ENCODE measurements around the gene MICAL3.
A peak's percentile ranks its signal among the peaks of the same experiment; 100 is the strongest.
"Not testable (repeated sequence)": the region's sequence is repeated elsewhere in the genome, so short reads cannot be mapped to it uniquely, and the experiment has no call there.

MICAL3 gene

GRCh38 chr22:18064636-18065035 is 40.3 kb upstream of the MICAL3 start:
- no peak for DNase-seq (ENCODE audit: low read depth)
- TF ChIP-seq, protein P1, sequence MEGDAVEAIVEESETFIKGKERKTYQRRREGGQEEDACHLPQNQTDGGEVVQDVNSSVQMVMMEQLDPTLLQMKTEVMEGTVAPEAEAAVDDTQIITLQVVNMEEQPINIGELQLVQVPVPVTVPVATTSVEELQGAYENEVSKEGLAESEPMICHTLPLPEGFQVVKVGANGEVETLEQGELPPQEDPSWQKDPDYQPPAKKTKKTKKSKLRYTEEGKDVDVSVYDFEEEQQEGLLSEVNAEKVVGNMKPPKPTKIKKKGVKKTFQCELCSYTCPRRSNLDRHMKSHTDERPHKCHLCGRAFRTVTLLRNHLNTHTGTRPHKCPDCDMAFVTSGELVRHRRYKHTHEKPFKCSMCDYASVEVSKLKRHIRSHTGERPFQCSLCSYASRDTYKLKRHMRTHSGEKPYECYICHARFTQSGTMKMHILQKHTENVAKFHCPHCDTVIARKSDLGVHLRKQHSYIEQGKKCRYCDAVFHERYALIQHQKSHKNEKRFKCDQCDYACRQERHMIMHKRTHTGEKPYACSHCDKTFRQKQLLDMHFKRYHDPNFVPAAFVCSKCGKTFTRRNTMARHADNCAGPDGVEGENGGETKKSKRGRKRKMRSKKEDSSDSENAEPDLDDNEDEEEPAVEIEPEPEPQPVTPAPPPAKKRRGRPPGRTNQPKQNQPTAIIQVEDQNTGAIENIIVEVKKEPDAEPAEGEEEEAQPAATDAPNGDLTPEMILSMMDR (IDR thresholded peaks at IDR 0.05; ENCODE audit: low read length, missing control alignments) = no peak
- no peak overlapping the region for H3K4me3 ChIP-seq (replicated peaks; ENCODE audit: low read depth, low read length)

DNA sequence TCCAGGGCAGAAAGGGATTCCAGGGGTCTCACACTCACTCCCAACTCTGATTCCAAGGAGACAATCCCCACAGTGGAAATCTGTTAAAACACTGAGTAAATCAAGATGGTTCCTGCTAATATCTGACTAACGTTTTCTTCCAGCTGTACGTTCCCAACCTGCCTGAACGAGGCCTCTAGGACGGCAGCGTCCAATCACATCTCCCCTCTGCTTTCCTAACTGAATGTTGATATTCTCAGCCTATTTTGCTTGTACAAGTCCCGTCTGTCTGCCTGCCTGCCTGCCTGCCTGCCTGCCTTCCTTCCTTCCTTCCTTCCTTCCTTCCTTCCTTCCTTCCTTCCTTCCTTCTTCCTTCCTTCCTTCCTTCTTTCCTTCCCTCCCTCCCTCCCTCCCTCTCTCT is 39.4 kb upstream of the MICAL3 start:
- H3K4me3 ChIP-seq (replicated peaks; ENCODE audit: low read depth, low read length); DNase-seq (ENCODE audit: low read depth): not testable (repeated sequence)

DNA sequence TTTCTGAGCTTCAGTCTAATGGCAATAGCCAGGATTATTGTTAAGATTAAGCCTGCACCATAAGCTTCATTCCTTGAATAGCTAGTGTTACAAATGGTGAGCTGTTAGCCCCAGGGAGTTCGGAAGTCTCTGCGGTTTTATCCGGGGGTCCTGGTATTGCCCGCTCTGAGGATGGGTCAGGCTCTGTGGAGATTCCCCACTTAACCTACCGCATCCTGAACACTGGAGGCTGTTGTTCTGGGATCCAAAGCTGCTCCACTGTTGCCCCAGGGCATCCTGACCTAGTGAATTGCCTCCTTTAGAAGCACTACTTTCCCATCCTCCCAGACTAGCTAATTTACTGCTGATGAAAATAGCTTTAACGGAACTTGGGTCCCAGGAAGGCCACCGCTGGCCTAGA is 38.9 kb upstream of the MICAL3 start:
- TF ChIP-seq, protein P1 (IDR thresholded peaks at IDR 0.05; ENCODE audit: low read length, missing control alignments) = no peak
- no peak overlapping the region for H3K4me3 ChIP-seq (replicated peaks; ENCODE audit: low read depth, low read length)
- DNase-seq (ENCODE audit: low read depth) = no peak

GRCh38 chr22:18062421-18062820 is 38.1 kb upstream of the MICAL3 start:
- no peak for DNase-seq (ENCODE audit: low read depth)
- TF ChIP-seq, protein P1 (IDR thresholded peaks at IDR 0.05; ENCODE audit: low read length, missing control alignments) = no peak
- no peak overlapping the region for H3K4me3 ChIP-seq (replicated peaks; ENCODE audit: low read depth, low read length)

DNA sequence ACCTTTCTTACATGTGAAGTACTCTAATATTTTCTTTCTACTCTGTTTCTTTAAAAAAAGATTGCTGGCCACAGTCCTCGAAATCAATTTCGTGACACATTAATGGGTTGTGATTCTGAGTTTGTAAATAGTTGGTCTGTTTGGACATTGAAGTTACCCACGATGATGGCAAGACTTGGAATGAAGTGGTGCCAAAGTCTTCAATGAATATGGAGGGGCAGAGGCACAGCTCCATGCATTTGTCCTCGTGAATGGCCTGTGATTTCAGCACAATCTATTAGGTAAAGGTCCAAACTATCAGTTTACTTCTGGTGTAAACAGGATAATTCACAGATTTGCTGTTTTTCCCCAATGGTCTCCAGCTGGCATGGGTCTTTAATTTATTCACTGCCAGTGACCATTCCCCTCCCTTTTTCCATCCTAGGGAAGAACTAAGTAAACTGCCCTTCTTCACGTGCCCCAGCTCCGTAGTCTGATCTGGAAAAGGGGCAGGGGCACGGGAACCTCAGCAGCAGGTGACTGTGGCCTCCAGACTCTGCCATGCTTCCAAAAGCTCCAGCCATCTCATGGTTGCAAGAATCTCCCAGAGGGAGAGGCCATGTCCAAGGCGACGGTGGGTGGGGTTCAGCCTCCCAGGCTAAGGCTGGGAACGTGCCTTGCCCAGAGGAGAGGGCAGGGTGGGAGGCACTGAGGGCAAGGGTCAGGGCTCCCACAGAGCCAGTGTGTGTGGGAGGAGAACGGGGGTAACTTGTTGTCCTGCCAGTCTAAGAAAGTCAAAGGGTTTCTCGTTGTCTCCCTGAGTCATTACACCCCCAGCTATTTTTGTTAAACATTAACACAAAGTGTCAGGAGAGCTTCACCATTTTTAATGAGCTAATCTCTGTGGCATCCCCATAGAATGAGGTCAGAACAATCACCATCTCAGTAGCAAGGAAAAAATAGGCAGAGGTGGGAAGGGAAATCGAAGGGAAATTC is 36.6 kb upstream of the MICAL3 start:
- peak; percentile 38 for DNase-seq (ENCODE audit: low read depth)
- TF ChIP-seq, protein P1 (IDR thresholded peaks at IDR 0.05; ENCODE audit: low read length, missing control alignments) = no peak
- no peak overlapping the region for H3K4me3 ChIP-seq (replicated peaks; ENCODE audit: low read depth, low read length)

- H3K4me3 ChIP-seq (replicated peaks; ENCODE audit: low read depth, low read length) = no peak overlapping the region
- TF ChIP-seq, protein P1 (IDR thresholded peaks at IDR 0.05; ENCODE audit: low read length, missing control alignments) = no peak
- no peak for DNase-seq (ENCODE audit: low read depth)
These were observed 35.6 kb upstream of the MICAL3 start for GRCh38 chr22:18059991-18060390.

DNA sequence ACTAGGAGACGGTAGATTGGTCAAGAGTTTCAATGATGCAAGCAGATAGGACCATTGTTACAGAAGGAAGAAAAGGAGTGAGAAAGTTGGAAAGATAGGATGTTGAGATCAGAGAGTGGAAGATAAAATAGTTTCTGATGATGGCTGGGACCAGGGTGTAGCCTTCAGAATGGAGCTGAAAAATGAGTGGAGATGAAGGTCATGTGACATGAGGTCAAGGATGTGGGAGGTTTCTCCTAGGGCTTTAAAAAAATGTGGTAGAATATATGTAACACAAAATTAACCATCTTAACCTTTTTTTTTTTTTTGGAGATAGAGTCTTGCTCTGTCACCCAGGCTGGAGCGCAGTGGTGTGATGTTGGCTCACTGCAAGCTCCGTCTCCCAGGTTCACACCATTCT is 35.1 kb upstream of the MICAL3 start:
- DNase-seq (ENCODE audit: low read depth) = no peak
- no peak overlapping the region for H3K4me3 ChIP-seq (replicated peaks; ENCODE audit: low read depth, low read length)
- TF ChIP-seq, protein P1 (IDR thresholded peaks at IDR 0.05; ENCODE audit: low read length, missing control alignments) = no peak

All from fibroblast of pulmonary artery (primary cell).